ENCODE measurements around the gene CDK5RAP1.

GRCh38 chr20:33318096-33318429 is 83.3 kb downstream of the CDK5RAP1 start:
- TF ChIP-seq CTCF (IDR thresholded peaks at IDR 0.05; ENCODE audit: low read depth, low read length, poor library complexity, severe bottlenecking) (no peak), EZH2phosphoT487 (IDR thresholded peaks at IDR 0.05; ENCODE audit: borderline replicate concordance, low read length) (no peak)
